Measurements from ENCODE around the gene COX7A2.

Gene COX7A2

DNA sequence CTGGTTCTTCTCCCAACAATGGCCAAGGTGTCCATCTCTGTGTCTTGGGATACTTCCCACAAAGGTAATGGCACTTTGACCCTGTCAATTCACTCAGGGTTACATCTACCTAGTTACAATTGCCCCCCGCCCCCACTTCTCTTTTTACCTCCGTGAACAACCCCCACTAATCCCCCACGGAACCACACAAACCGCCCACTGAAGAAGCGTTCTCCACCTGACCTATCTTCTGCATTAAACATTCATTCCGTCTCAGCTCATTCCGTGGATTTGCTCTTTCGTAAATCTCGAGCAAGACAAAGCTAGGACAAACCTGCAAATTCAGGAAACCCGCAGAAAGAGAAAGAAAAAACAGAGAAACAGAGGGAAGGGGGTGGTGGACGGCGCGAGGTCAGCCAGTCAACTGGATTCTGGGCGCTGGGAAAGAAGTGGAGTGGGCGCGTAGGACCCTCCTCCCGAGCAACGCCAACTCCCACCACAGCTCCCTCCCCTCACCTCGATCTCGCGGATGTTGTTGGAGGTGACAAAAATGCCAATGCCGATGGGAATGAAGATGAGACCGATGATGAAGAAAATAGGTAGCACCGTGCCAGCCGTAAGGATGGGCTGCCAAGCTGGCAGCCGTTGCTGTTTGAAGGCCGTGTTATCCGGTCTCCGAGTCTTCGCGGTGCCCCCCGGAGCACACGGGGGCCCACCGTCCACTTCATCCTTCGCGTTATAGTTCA lies 40.5 kb upstream of the COX7A2 start:
- Histone ChIP-seq H3K27me3 (replicated peaks; ENCODE audit: control insufficient read depth, insufficient read depth, low read length) (no peaks in the 10 kb centered on the region), H3K4me3 (ENCODE audit: low read length) (peak overlapping the region; percentile 98), H3K9ac (ENCODE audit: low read length) (peak overlapping the region; percentile 95), H3K36me3 (ENCODE audit: control insufficient read depth, insufficient read depth, low read length, severe bottlenecking) (no peaks in the 10 kb centered on the region), H3K9me3 (ENCODE audit: control insufficient read depth, low read length) (no peaks in the 10 kb centered on the region), H3K4me1 (ENCODE audit: control insufficient read depth, insufficient read depth, low read length) (peaks cover 49% of the 10 kb centered on the region)
- DNase-seq (ENCODE audit: low read depth), result peak; percentile 55

DNA sequence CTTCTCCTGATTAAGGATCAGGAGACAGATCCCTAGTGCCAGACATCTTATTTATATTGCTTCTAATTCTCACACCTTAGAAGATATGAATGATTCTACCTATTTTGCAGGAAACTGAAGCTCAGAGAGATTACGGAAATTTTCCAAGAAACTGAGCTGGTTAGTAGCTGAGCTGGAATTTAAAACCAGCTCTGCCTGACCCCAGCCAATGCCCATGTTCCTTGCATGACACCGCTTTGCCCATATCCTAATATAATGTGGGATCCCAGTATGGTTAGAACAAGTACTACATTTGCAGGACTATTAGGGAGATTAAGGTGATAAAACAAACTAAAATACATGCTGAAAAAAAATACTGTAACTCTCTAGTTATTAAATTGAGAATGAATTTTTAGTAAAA lies 39.1 kb upstream of the COX7A2 start:
- H3K9ac ChIP-seq (ENCODE audit: low read length), result peak overlapping the region; percentile 95
- DNase-seq (ENCODE audit: low read depth), result peak; percentile 37
- H3K4me1 ChIP-seq (ENCODE audit: control insufficient read depth, insufficient read depth, low read length), result peaks cover 57% of the 10 kb centered on the region
- H3K36me3 ChIP-seq (ENCODE audit: control insufficient read depth, insufficient read depth, low read length, severe bottlenecking), result no peaks in the 10 kb centered on the region
- H3K27me3 ChIP-seq (replicated peaks; ENCODE audit: control insufficient read depth, insufficient read depth, low read length), result no peaks in the 10 kb centered on the region
- H3K4me3 ChIP-seq (ENCODE audit: low read length), result peak overlapping the region; percentile 98
- H3K9me3 ChIP-seq (ENCODE audit: control insufficient read depth, low read length), result no peaks in the 10 kb centered on the region

GRCh38 chr6:75281653-75282052 lies 38.1 kb upstream of the COX7A2 start:
- peak; percentile 22 for DNase-seq (ENCODE audit: low read depth)

DNA sequence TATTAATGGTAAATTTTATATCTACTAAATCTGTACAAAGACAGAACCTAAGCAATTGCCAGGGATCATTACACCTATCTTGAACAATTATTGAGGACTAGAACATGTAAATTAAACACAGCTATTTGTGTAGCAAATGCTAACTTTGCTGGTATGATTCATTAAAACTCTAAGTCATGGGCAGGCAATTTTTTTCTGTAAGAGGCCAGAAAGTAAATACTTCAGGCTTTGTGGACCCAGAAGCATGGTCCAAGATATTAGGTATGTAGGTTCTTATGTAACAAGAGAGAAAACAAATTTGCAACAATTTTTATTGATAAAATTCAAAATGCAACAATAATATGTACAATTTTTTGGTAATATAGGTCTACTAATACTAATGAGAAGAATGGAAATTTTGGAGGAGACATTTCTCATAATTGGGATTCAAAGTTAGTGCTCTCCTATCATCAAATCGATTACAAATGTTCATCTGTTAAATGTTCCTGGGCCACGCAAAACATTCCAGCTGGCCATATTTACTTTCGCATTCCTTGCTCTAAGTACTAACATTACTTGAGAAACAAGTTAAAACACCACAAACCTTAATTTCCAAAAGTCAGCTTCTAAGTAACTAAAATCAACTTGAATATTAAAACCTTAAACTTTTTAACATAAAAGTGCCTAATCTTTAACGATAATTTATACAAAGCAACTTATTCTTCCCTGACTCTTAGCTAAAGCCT lies 36.7 kb upstream of the COX7A2 start:
- Histone ChIP-seq H3K9me3 (ENCODE audit: control insufficient read depth, low read length) (no peaks in the 10 kb centered on the region), H3K36me3 (ENCODE audit: control insufficient read depth, insufficient read depth, low read length, severe bottlenecking) (no peaks in the 10 kb centered on the region), H3K4me3 (ENCODE audit: low read length) (peak overlapping the region; percentile 98), H3K9ac (ENCODE audit: low read length) (peak overlapping the region; percentile 95), H3K27me3 (replicated peaks; ENCODE audit: control insufficient read depth, insufficient read depth, low read length) (no peaks in the 10 kb centered on the region), H3K4me1 (ENCODE audit: control insufficient read depth, insufficient read depth, low read length) (peaks cover 55% of the 10 kb centered on the region)
- peak; percentile 56 for DNase-seq (ENCODE audit: low read depth)

More at GRCh38 chr6:75281653-75282052, 38.1 kb upstream of the COX7A2 start:
- Histone ChIP-seq H3K4me1 (ENCODE audit: control insufficient read depth, insufficient read depth, low read length) (peaks cover 62% of the 10 kb centered on the region), H3K36me3 (ENCODE audit: control insufficient read depth, insufficient read depth, low read length, severe bottlenecking) (no peaks in the 10 kb centered on the region), H3K9me3 (ENCODE audit: control insufficient read depth, low read length) (no peaks in the 10 kb centered on the region), H3K9ac (ENCODE audit: low read length) (peak overlapping the region; percentile 95), H3K4me3 (ENCODE audit: low read length) (peak overlapping the region; percentile 98), H3K27me3 (replicated peaks; ENCODE audit: control insufficient read depth, insufficient read depth, low read length) (no peaks in the 10 kb centered on the region)

- Histone ChIP-seq H3K36me3 (ENCODE audit: control insufficient read depth, insufficient read depth, low read length, severe bottlenecking) (no peaks in the 10 kb centered on the region), H3K4me1 (ENCODE audit: control insufficient read depth, insufficient read depth, low read length) (peaks cover 60% of the 10 kb centered on the region), H3K9me3 (ENCODE audit: control insufficient read depth, low read length) (no peaks in the 10 kb centered on the region), H3K9ac (ENCODE audit: low read length) (no peak overlapping the region), H3K27me3 (replicated peaks; ENCODE audit: control insufficient read depth, insufficient read depth, low read length) (no peaks in the 10 kb centered on the region), H3K4me3 (ENCODE audit: low read length) (peak overlapping the region; percentile 98)
- DNase-seq (ENCODE audit: low read depth), result no peak
These were observed 35.8 kb upstream of the COX7A2 start for GRCh38 chr6:75279418-75279817.

GRCh38 chr6:75278474-75279077 lies 35.0 kb upstream of the COX7A2 start:
- H3K4me3 ChIP-seq (ENCODE audit: low read length), result no peak overlapping the region
- H3K27me3 ChIP-seq (replicated peaks; ENCODE audit: control insufficient read depth, insufficient read depth, low read length), result no peaks in the 10 kb centered on the region
- no peak overlapping the region for H3K9ac ChIP-seq (ENCODE audit: low read length)
- DNase-seq (ENCODE audit: low read depth), result no peak
- no peaks in the 10 kb centered on the region for H3K9me3 ChIP-seq (ENCODE audit: control insufficient read depth, low read length)
- no peaks in the 10 kb centered on the region for H3K36me3 ChIP-seq (ENCODE audit: control insufficient read depth, insufficient read depth, low read length, severe bottlenecking)
- H3K4me1 ChIP-seq (ENCODE audit: control insufficient read depth, insufficient read depth, low read length), result peaks cover 64% of the 10 kb centered on the region

GRCh38 chr6:75275067-75275466 lies 31.5 kb upstream of the COX7A2 start:
- H3K9ac ChIP-seq (ENCODE audit: low read length), result no peak overlapping the region
- peaks cover 5% of the 10 kb centered on the region for H3K36me3 ChIP-seq (ENCODE audit: control insufficient read depth, insufficient read depth, low read length, severe bottlenecking)
- H3K9me3 ChIP-seq (ENCODE audit: control insufficient read depth, low read length), result no peaks in the 10 kb centered on the region
- no peak overlapping the region for H3K4me3 ChIP-seq (ENCODE audit: low read length)
- peak; percentile 58 for DNase-seq (ENCODE audit: low read depth)
- H3K4me1 ChIP-seq (ENCODE audit: control insufficient read depth, insufficient read depth, low read length), result peaks cover 56% of the 10 kb centered on the region
- no peaks in the 10 kb centered on the region for H3K27me3 ChIP-seq (replicated peaks; ENCODE audit: control insufficient read depth, insufficient read depth, low read length)

DNA sequence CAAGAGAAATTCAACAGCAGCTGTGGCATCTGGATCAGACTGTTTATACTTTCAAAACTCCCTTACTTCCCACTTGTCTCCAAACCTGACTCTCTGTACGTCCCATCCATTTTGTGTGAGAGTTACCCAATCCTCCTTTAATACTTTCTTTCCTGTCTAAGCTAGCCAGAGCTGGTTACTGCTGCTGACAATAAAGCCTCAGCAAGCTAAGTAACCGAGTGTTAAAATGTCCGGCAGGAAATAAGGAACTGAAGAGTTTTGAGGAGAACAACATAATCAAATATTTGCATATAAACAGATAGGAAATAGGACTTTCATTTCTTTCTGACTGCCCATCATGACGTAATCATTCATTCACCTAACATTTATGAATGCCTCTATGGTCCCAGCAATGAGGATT lies 29.4 kb upstream of the COX7A2 start:
- Histone ChIP-seq H3K4me1 (ENCODE audit: control insufficient read depth, insufficient read depth, low read length) (peaks cover 44% of the 10 kb centered on the region), H3K27me3 (replicated peaks; ENCODE audit: control insufficient read depth, insufficient read depth, low read length) (no peaks in the 10 kb centered on the region), H3K36me3 (ENCODE audit: control insufficient read depth, insufficient read depth, low read length, severe bottlenecking) (peaks cover 9% of the 10 kb centered on the region), H3K9ac (ENCODE audit: low read length) (peak overlapping the region; percentile 75), H3K4me3 (ENCODE audit: low read length) (no peak overlapping the region), H3K9me3 (ENCODE audit: control insufficient read depth, low read length) (no peaks in the 10 kb centered on the region)
- no peak for DNase-seq (ENCODE audit: low read depth)

- Histone ChIP-seq H3K27me3 (replicated peaks; ENCODE audit: control insufficient read depth, insufficient read depth, low read length) (no peaks in the 10 kb centered on the region), H3K4me1 (ENCODE audit: control insufficient read depth, insufficient read depth, low read length) (peaks cover 51% of the 10 kb centered on the region), H3K9me3 (ENCODE audit: control insufficient read depth, low read length) (no peaks in the 10 kb centered on the region), H3K4me3 (ENCODE audit: low read length) (peak overlapping the region; percentile 25), H3K9ac (ENCODE audit: low read length) (peak overlapping the region; percentile 75), H3K36me3 (ENCODE audit: control insufficient read depth, insufficient read depth, low read length, severe bottlenecking) (peaks cover 9% of the 10 kb centered on the region)
- DNase-seq (ENCODE audit: low read depth), result peak; percentile 54
These were observed 28.7 kb upstream of the COX7A2 start for GRCh38 chr6:75272145-75272840.

- Histone ChIP-seq H3K4me1 (ENCODE audit: control insufficient read depth, insufficient read depth, low read length) (peaks cover 41% of the 10 kb centered on the region), H3K36me3 (ENCODE audit: control insufficient read depth, insufficient read depth, low read length, severe bottlenecking) (peaks cover 12% of the 10 kb centered on the region), H3K27me3 (replicated peaks; ENCODE audit: control insufficient read depth, insufficient read depth, low read length) (no peaks in the 10 kb centered on the region), H3K9me3 (ENCODE audit: control insufficient read depth, low read length) (no peaks in the 10 kb centered on the region), H3K4me3 (ENCODE audit: low read length) (no peak overlapping the region), H3K9ac (ENCODE audit: low read length) (no peak overlapping the region)
- DNase-seq (ENCODE audit: low read depth), result no peak
These were observed 25.4 kb upstream of the COX7A2 start for GRCh38 chr6:75268988-75269354.
